NAMALWA (cell line): ENCODE data around the gene MMADHC.

Experiments used
- DNase-seq: peaks from one replicate; pipeline ENCODE4 v3.0.0-alpha.2; 2015; ENCODE audit warnings: low spot score

The MMADHC gene

DNA sequence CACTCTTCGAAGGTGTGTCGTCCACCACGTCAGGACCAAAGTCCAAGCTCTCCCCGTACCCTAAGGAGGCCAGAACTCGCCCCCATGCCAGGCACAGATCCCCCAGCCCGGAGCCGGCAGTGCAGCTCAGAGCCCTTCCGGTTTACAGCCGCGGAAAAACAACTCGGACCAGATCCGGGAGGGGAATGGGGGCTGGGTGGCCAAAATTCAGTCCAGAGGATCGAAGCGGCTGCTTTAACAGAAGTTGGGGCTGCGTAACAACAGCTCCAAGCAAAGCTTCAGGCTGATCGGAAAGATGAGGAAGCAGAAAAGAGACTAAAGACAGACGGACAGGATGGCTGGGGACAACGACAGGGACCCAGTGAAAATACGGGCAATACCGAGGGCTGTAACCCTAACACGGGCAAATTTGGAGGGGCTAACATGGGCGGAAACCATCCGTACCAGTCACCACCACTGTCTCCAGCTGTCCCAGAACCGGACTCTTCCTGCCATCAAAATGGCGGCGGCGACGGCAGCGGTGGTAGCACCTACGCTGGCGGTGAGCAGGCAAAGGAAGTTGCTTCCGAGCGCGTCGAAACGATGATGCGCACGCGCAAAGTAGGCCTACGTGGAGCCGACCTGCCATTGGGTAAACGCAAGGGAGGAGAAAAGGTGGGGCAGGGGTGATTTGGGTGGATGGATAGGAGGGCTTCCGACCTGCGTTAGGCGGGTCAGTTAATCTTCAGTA is at the start of gene MMADHC:
Gene MMADHC, minus strand, starts transcription at position 556 of the 730 bp plus-strand sequence. CDS start 678 bp downstream, outside the sequence.
- DNase-seq = peak; percentile 98

DNA sequence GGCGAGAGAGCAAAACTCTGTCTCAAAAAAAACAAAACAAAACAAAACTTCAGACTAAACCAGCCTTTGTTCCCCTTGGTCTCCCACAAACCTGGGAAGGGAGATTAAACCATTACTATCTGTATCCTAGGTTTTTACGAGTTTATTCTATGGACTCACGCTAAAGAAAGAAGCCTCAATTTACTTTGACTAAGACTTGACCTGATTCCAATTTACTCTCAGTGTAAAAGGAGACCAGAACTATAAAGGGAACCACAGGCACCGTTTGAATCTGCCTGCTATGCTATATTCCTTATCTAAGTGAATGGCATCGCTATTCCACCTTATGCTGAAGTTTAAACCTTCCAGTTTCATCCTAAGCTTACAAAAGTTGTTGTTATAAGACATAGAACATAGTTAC is 46.5 kb upstream of the MMADHC start:
- no peak for DNase-seq

DNA sequence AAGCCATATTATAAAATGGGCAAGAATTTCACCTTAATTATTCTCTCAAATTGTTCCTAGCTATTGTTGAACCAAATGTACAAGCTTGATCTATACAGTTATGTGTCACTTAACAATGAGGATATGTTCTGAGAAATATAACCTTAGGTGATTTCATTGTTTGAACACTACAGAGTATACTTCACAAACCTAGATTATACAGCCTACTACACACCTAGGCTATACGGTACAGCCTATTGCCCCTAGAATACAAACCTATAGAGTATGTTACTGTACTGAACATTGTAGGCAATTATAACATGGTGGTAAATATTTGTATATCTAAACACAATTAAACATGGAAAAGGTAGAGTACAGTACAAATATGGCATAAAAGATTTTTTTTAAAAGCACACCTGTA is 42.9 kb upstream of the MMADHC start:
- DNase-seq = no peak

DNA sequence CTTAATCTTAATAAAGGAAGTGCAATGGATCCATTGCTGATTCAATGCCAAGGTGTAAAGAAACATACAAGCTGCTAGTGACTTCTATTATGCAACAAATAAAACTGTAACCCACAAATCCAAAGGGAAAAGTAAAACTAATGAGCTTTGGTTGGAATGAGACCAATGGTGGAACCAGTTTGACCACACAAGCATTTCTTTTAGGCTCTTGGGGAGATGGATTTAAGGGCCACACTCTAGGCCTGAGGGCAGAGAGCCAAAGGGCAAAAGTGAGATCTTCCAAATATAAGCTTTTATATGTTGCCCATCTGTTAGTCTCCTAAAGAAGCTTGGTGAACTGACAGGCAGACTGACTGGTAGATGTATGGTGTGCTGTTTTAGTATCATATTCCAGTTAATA is 41.5 kb upstream of the MMADHC start:
- no peak for DNase-seq

DNA sequence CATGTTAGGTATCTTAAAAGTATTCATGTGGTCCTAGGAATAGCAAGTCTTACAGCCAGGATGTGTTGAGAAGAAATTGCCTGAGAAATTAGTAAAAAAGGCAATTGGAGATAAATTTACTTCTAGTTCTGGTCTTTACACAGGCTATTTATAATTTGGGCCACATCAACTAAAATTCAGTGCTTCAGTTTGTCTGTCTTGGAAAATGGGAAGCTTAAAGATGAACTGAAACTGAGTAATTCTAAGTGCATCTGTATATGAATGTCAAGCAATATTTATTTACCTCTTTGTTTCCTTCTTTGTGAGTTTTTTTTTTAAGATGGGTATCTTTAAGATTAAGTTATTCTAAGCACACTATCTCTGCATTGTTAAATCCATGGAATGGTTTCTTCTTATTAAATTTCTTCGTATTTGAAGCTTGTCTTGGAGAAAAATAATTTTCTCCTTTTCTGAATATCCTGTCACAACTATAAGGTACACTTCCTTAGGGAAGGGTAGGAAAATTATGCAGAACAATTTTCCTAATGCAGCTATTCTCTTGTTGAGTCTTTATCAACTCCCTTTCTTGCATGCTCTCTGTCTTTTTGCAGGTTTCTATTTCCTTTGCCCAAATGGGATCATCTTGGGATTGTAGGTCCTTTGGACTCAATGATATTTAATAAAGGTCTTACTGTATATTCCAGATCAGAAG is 39.7 kb upstream of the MMADHC start:
- no peak for DNase-seq

DNA sequence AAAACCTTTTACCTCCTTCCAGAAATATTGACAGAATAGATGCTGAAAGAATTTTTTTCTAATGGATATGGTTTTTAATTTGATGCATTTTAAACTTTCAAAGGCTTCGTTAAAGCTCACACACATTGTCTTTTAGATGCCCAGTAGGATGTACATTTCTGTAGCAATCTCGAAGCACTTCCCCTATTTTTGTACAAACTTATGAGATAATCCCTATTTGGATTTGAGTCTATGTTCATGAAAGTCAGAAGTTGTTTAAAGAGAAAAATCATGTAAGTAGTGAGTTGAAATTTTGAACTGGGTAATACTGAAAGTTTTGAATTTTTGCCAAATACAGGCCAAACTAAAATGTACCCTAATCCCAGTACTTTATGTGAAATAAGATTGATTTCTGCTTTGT is 38.1 kb upstream of the MMADHC start:
- DNase-seq = no peak

DNA sequence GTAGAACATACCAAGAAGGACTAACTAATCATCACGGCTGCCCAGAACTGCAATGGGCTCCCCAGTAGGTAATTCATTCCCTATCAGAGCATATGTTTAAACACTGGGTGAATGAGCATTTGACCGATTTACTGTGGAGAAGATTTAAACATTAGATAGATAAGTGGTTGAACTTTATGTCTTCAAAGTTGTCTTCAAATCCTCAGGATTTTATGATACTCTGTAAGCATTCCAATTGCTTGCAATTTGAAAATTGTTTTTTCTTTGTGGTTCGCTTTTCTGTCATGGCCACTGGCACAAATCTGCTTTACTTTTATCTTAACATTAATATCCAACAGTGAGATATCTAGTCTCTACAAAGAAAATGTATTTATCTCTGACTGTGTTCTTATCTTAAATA is 37.7 kb upstream of the MMADHC start:
- DNase-seq = no peak

DNA sequence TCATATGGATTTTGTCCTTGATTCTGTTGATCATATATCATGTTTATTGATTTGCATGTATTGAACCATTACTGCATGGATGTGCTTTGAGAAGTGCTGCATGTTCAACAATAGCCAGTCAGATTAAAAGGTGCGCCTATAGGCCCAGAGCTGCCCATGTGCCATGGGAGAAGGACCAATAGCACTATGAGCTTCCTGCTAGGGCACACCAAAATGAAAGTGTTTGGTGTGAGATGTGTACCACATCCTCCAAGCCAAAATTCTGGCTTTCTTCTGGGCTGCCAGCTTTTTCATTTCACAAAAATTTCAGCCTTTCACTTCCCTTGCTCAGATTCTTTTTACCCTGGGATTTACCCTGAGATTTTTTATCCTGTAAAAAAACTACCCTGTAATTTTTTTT is 34.8 kb upstream of the MMADHC start:
- DNase-seq = no peak

DNA sequence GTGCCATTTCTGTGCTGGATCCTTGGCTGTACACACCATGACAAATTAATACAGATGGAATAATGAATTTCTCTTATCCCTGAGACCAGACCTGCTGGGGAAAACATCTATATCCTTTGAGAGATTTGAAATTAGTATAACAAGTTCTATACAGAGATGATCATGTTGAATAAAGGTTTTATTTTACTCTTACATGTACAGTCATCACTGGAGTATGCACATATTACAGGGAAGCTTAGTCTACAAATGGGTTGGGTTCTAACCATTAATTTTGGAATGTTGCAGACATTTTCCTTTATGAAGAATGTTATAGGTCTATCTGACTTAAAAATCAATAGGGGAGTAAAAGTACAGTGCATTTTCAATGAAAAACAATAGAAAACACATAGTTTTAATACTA is 29.9 kb upstream of the MMADHC start:
- DNase-seq = no peak

DNA sequence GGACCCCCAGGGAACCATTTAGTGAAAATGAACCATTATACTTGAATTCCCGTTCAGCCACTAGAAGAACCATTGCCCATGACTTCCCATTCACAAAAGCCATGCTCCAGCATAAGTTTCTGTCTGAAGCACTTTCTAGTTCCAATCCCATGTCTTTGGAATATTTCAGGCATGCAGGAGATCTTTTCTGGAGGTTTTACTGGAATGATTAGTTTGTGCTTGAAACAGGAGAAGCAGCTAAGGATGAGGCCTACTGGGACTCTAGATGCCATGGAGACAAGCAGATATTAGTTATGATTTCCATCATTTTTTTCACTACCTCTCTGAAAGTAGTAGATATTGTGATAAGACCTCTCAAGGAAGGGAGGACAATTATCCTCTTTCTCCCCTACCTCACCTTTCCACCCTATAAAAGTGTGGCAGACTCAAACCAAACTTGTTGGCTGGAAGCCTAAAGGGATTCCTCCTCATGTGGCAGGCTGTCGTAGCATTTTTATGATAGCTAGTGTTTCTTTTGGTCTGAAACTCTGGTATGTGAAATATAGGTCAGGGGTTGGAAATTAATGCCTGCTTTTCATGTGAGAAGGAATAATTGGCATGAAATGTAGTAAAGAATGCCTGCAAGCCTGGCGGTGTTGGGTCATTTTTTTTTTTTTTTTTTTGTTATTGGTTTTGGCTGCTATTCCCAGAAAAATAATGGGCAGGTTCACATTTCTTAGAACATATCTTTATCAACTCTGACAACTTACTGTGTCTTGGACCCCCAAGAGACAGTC is 29.3 kb upstream of the MMADHC start:
- DNase-seq = no peak

DNA sequence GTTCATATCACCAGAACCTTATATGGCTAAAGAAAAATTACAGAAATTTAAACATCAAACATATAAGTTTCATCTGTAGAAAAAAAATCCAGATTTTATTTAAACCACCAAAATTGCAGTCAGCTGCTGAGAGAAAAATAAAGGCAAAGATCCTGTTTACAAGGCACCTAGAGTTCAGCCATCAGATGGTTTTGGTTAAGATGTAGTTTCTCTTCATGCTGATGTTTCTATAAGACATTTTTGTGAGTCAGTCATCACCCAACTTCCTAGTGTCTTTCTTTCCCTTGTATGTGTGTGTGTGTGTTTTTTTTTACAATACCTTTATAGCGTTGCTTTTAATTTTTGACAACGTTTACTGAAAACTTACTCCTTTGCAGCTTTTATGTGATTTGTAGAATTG is 26.1 kb upstream of the MMADHC start:
- no peak for DNase-seq

DNA sequence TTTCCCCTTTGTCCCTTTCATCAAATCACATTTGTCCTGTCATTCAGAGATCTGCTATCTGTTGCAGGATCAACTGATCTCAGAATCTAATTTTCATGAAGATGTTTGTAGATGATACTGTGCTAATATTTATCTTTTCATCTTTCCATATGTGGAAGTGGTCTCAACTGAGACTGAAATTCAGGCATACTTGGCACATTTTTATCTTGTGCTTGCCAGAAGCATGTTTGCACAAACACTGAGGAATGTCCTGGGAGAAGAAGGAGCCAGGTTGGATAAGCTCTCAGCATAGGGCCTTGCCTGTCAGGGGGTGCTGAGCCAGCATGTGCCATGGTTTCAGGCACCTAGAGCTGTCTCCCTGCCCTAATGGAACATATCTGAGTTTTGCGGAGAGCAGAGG is 24.5 kb upstream of the MMADHC start:
- no peak for DNase-seq

DNA sequence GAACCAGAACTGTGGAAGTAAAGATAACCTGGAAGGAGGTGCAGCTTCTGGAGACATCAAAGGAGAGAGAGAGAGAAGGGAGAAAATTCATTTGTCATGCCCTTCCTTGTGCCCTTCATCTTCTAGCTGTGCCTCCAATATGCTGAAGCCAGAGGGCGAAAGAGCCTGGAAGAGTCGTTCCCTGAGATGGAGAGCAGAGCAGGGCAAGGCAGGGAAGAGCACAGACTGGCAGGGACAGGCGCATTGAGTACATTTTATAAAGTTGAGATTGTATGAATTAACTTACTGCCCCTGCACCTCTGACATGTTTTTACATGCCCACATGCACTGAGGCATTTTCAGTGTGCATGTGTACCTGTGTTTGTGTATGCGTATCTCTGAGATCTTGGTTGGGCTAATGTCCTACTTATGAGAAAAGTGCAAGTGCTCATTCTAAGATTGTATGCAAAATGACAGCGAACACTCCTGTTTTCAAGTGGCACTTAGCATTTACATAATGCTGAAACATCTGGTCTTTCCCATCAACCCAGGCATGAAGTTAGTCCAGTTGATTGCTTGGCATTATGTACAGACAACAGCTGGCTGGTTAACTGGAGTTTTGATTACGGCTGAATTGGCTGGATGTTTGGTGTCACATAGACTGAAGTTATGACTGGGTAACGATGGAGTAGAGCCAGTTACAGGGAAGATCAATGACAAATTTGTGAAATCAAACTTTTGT is 23.7 kb upstream of the MMADHC start:
- DNase-seq = no peak

DNA sequence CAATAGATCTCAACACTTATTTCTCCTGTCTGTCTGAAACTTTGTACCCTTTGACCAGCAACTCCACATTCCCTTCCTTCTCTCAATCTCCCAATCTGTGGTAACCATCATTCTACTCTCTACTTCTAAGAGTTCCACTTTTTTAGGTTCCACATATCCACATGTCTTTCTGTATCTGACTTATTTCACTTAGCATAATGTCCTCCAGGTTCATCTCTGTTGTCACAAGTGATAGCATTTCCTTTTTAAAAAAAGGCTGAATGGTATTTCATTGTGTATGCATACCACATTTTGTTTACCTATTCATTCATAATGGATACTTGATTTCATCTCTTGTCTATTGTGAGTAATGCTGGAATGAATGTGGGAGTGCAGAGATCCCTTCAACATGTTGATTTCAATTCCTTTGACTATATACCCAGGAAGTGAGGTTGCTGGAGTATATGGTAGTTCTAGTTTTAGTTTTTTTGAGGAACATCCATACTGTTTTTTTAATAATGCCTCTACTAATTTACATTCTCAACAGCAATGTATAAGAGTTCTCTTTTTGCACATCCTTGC is 18.8 kb upstream of the MMADHC start:
- no peak for DNase-seq

DNA sequence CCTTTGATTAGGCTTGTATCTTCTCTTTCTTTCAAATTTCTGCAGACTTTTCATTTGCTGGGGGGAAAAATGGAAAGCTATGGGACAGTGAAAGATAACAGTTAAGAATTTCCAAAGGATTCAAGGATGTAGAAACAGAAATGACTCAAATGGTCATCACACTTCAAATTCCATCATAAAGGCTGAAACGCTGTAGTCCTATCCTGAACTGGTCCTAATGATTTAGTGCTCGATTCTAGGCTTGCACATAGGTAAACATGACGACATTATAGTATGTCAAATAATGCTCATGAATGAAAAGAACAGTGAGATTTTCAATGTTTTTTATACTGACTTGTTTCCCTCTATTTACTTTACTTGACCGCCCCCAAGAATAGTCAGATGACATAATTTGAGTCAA is 15.7 kb upstream of the MMADHC start:
- DNase-seq = no peak

DNA sequence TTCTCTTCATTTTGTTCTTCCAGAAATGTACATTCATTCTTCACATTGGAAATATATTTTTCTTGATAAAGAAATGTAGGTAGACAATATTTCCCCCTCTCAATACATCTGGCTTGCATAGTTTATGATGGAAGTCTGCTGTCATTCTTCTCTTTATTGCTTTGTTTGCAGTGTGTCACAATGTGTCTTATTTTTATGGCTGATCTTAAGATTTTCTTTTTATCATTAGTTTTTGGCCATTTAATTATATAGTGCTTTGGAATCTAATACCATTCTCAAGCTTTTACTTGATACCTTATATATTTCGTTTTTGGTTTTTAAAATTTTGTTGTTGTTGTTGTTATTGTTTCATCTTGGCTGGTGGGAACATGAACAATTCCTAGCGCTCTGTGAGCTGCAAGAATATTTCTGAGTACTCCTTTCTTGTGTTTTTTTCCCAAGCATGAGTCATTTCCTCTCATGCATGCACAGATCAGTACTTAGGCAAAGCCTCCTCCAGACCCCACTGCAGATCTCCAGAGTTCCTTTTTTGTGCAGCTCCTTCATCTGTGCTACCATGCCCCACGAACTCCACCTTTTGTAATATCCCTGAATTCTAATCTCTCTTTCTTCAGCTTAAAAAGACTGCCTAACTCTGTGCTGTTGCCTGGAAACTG is 13.7 kb upstream of the MMADHC start:
- DNase-seq = no peak

DNA sequence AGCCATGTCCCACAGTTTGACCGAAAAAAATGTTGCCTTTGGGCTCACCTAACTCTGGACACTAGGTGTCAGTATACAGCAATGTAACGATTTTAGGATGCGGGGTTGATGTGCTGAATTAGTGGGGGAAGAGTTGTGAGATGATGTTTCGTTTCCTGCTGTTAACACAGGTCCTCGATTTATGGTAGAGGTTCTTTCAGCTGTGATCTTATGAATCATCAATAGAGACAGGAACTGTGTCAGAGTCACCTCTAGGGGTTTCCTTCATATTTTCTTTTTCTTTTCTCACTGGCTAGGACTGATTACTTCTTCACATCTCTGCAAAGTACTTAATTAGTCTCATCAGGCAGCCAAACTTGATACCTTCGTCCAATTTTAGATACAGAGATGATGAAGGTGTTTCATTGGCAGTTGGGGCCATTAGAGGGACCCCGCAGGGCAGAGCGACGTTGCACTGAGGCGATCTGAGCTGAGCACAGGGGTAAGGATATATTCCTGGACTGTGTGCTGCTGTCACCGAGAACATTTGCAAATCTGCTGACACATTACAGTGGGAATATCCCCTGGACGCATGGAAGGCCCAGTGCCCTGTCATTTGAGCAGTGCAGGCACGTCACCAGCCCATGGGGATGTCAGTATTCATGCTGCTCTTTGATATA is 10.2 kb upstream of the MMADHC start:
- peak; percentile 82 for DNase-seq

DNA sequence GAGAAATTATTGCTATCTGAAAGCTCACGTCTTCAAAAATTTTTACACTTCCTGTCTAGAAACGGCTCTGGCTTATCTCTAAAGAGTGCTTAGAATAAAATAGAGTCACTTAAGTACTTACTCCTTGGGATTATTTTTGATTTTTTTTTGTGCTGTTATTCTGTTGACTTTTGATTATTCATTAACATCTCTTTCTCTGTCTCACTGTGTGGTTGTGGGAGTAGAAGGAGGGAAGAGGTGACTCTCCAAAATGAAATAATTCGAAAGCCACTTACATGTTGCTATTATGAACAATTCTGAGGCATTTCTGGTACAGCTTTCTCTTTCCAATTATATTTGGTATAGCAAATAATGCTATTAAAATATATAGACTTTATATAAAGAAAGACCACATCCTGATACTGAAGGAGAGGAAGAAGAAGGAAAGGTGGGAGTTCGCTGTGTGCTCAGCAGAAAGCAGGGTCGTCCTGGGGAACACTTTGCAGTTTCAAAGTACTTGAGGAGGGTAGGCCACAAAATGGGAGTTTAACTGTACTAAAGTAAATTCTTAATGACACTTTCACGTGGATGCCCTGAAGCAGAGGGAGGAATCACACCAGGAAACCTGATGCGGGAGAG is 9.6 kb upstream of the MMADHC start:
- DNase-seq = no peak

DNA sequence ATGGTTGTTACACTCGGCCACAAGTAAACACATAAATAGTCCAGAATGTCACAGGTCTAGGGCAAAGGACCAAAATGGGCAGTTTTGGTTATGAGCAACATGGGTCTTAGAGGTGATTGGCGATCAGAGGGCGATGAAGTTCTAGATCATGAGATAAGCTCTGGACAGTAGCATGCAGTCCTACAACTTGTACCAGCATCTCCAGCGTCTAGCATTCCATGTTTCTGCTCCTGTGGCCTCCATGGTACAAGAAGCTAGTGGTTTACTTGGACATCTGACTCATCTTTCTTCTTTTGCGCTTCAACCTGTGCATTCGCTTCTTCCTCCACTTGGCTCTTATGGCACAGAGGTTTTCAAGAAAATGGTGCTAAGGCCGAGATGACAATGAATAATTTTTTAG is 8.9 kb upstream of the MMADHC start:
- no peak for DNase-seq
